CD4-positive, alpha-beta T cell (primary cell): ENCODE results near the gene SNX19. TPM values are rescaled to one million over a fixed set of nuclear protein-coding genes. Genes with fewer than 3 reads are reported as not detected.

Experiments used
- ATAC-seq: fragments of 200-7000 bp; cut with Tn5 transposase; one replicate; pipeline ENCODE4 v1.10.0; 2022; ENCODE audit warnings: mild to moderate bottlenecking; ENCODE audit not compliant: poor library complexity
- CTCF ChIA-PET: fragments of 350-600 bp; sonication (Branson Sonifier 250); formaldehyde crosslinking; loops from one replicate; lab custom pipeline; 2021; ENCODE audit warnings: antibody characterized with exemption, inconsistent platforms; lab: Charles Lee
- POLR2A ChIA-PET: fragments of 350-600 bp; sonication (Branson Sonifier 250); formaldehyde crosslinking; loops from one replicate; lab custom pipeline; 2021; ENCODE audit warnings: antibody characterized with exemption, inconsistent platforms; lab: Charles Lee
- DNase-seq, 14 experiments: peaks; one replicate each; pipeline ENCODE4 v3.0.0-alpha.2; 2013 to 2020; ENCODE audit warnings: mixed read lengths in 2 of 14
- H3K27ac ChIP-seq, 2 donors: one replicate each; pipeline versions ENCODE4 v1.5.1 to v1.7.0; 2013; ENCODE audit warnings: low read length in 2 of 2, low read depth in 1 of 2, mild to moderate bottlenecking in 1 of 2
- H3K27me3 ChIP-seq, 2 experiments: 1 replicate in 1 of 2; 2 replicates in 1 of 2; pipeline versions ENCODE4 v1.6.1 to v1.7.0; 2013; ENCODE audit warnings: low read length in 2 of 2, control low read depth in 1 of 2, mild to moderate bottlenecking in 1 of 2, moderate library complexity in 1 of 2; ENCODE audit not compliant: insufficient read depth in 2 of 2, control insufficient read depth in 1 of 2
- H3K36me3 ChIP-seq: one replicate; pipeline ENCODE4 v1.6.1; 2013; ENCODE audit warnings: low read length, control low read depth; ENCODE audit not compliant: insufficient read depth
- H3K4me1 ChIP-seq: one replicate; pipeline ENCODE4 v1.6.1; 2013; ENCODE audit warnings: low read length, control low read depth; ENCODE audit not compliant: insufficient read depth
- H3K4me3 ChIP-seq: one replicate; pipeline ENCODE4 v1.5.1; 2013; ENCODE audit warnings: mild to moderate bottlenecking, low read length, moderate library complexity
- H3K9me3 ChIP-seq, 2 experiments: 1 replicate in 1 of 2; 2 replicates in 1 of 2; pipeline versions ENCODE4 v1.6.1 to v1.7.0; 2013; ENCODE audit warnings: low read length in 2 of 2, mild to moderate bottlenecking in 2 of 2, control low read depth in 1 of 2, moderate library complexity in 1 of 2; ENCODE audit not compliant: control insufficient read depth in 1 of 2, insufficient read depth in 1 of 2
- H3K27ac Mint-ChIP-seq: one replicate; pipeline ENCODE4 v1.8.0; 2020; ENCODE audit warnings: mixed read lengths
- H3K27me3 Mint-ChIP-seq: one replicate; pipeline ENCODE4 v1.8.0; 2021; ENCODE audit warnings: mixed read lengths
- H3K36me3 Mint-ChIP-seq: one replicate; pipeline ENCODE4 v1.8.0; 2021; ENCODE audit warnings: low read depth, mixed read lengths
- H3K4me1 Mint-ChIP-seq: one replicate; pipeline ENCODE4 v1.8.0; 2021; ENCODE audit warnings: low read depth, mixed read lengths
- H3K4me3 Mint-ChIP-seq: one replicate; pipeline ENCODE4 v1.8.0; 2020; ENCODE audit warnings: mild to moderate bottlenecking, mixed read lengths
- H3K9me3 Mint-ChIP-seq: one replicate; pipeline ENCODE4 v1.8.0; 2020; ENCODE audit warnings: mixed read lengths
- intact Hi-C, 2 experiments: fragments of 100-400 bp; cut with DNase I in 1 of 2; cut with micrococcal nuclease in 1 of 2; formaldehyde crosslinking; loops; one replicate each; pipeline versions ENCODE4 v1.15.1 to v1.9.0; 2023 to 2025; cut with DNase I, micrococcal nuclease
- total RNA-seq, 174 experiments: library from RNA in 2 of 174; stranded (reverse) in 2 of 174; gene quantifications; one replicate each; pipeline ENCODE4 v1.2.3 and lab custom pipeline; 2021 to 2026
- TF ChIP-seq, protein P1 (sequence below): fragments of 200-600 bp; IDR thresholded peaks from one replicate; pipeline ENCODE4 v1.8.0; 2022; ENCODE audit warnings: antibody characterized with exemption, mild to moderate bottlenecking

SNX19 gene
- total RNA-seq, 2 experiments from 2014 or later = 41.2 to 43.8 TPM

DNA sequence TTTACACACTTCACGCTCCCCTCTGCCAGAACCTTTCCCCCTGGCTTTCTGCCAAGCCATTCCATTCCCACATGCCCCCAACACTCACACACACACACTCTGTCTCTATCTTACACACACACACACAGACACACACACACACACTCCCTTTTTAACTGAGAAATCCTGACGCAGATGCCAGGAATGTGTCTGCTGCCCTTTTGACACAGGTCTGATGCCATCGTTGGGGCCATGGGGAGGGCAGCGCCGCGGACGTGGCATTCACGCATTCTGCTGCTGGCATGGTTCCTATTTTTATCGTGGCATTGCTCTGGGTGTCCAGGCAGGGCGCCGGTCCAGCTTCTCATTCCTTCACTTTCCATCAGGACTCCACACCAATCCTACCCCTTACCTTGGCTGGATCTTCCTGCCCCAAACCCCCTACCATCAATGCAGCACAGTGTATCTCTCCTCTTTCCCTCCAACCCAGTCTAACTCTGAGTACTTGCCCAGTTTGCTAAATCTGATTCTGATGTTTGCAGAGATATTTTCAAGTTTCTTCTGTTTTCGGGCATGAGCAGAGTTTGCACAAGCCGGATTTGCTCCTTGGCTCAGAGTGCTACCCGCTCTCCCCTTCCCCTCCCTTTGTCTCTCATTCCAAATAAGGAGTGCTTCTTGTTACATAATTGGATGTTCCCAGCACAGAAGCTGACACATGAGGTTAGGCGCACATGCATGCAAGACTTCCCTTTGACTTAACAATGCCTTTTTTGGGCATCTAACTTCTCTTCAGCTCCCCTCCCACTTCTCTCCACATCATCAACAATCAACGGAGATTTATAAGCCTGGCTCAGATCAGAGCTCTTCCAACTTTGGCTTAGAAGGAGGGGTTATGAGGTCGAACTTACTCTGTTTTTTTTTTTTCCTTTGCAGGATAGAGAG is 18.8 kb downstream of the SNX19 start:
- Histone ChIP-seq H3K27me3 (no peaks in the 10 kb centered on the region), H3K9me3 (no peaks in the 10 kb centered on the region), H3K4me3 (no peak overlapping the region), H3K4me1 (no peaks in the 10 kb centered on the region), H3K36me3 (peaks cover 97% of the 10 kb centered on the region), H3K27ac (no peak overlapping the region)
- ChIA-PET POLR2A (no interaction called here), CTCF (interaction anchor here (1.1 kb wide), 1 partner anchor 19 kb away, joined by 4 read pairs; the partner anchor contains the start of gene SNX19)
- TF ChIP-seq, protein P1, sequence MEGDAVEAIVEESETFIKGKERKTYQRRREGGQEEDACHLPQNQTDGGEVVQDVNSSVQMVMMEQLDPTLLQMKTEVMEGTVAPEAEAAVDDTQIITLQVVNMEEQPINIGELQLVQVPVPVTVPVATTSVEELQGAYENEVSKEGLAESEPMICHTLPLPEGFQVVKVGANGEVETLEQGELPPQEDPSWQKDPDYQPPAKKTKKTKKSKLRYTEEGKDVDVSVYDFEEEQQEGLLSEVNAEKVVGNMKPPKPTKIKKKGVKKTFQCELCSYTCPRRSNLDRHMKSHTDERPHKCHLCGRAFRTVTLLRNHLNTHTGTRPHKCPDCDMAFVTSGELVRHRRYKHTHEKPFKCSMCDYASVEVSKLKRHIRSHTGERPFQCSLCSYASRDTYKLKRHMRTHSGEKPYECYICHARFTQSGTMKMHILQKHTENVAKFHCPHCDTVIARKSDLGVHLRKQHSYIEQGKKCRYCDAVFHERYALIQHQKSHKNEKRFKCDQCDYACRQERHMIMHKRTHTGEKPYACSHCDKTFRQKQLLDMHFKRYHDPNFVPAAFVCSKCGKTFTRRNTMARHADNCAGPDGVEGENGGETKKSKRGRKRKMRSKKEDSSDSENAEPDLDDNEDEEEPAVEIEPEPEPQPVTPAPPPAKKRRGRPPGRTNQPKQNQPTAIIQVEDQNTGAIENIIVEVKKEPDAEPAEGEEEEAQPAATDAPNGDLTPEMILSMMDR = no peak
- Mint-ChIP-seq H3K4me3 (no peak overlapping the region), H3K4me1 (peaks cover 8% of the 10 kb centered on the region), H3K27me3 (no peaks in the 10 kb centered on the region), H3K9me3 (no peaks in the 10 kb centered on the region), H3K27ac (no peak overlapping the region), H3K36me3 (peaks cover 100% of the 10 kb centered on the region)
- intact Hi-C loops = loop anchor here in 1 of 2 experiments (10.0 kb wide), 1 partner anchor 463 kb away; no protein-coding TSS in a partner anchor
- ATAC-seq = no peak
- no peak for DNase-seq

DNA sequence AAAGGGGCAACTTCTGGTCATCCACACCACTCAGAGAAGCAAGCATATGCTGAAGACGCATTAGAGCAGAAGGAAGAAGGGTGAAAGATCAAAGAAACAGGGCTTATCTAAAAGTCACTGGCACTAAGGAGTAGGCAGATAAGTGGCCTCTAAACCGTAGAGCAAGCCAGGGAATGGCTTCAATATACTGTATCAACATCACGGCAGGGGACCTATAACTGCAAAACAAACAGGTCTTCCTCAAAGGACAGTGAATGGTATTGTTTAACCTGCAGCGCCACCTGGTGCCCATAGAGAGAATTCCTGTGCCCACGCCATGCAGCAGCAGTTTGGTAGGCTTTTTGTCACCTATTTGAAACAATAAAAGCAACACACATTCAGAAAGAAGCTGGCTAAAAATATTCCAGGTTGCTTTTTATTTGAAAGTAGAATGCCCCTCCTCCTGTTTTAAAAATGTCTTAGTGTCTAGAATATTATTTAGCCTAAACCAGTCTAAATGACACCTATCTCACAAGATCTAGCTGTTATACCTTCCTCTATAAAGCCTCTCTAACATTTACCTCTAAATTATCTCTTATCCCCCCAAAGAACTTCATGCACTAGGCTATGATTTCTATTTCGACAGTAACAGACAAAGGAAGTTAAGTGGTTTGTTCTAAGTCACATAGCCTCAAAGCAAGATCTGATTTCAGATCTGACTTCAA is 21.8 kb downstream of the SNX19 start:
- H3K4me3 Mint-ChIP-seq = no peak overlapping the region
- intact Hi-C loops = loop anchor here (1.0 to 10.0 kb wide), 3 partner anchors 23 to 460 kb away; no protein-coding TSS in a partner anchor
- TF ChIP-seq, protein P1 = peak; percentile 93
- Histone ChIP-seq H3K36me3 (peaks cover 89% of the 10 kb centered on the region), H3K9me3 (no peaks in the 10 kb centered on the region), H3K4me1 (no peaks in the 10 kb centered on the region), H3K27me3 (no peaks in the 10 kb centered on the region), H3K27ac (no peak overlapping the region), H3K4me3 (no peak overlapping the region)
- DNase-seq = peak; percentile 29 to 82 (median 58)
- CTCF ChIA-PET = interaction anchor here (0.8 to 2.2 kb wide), 12 partner anchors 8 to 682 kb away, joined by 3 to 11 read pairs (median 5); partner anchors contain the start of gene SNX19
- peaks cover 77% of the 10 kb centered on the region for H3K36me3 Mint-ChIP-seq
- H3K27me3 Mint-ChIP-seq = no peaks in the 10 kb centered on the region
- no peaks in the 10 kb centered on the region for H3K9me3 Mint-ChIP-seq
- POLR2A ChIA-PET = no interaction called here
- peaks cover 8% of the 10 kb centered on the region for H3K4me1 Mint-ChIP-seq
- ATAC-seq = peak; percentile 95
- peak overlapping the region; percentile 24 for H3K27ac Mint-ChIP-seq

DNA sequence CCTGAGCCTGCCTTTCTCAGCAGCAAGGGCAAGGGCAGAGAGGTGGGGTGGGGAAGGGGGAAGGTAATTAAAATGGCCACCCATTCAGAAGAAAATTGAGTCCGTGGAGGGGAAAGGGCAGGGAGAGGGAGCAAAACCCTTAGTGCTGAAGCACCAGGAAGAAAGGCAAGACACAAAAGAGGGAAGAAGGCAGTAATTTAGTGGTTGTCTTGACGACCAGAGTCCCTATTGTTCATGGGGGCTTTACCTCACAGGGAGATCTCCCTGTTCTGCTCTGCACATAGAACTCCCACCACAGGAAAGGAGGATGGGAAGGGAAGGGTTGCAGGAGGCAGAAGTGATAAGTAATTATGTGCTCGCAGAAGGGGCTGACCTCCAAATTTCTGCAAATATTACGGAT is 23.4 kb downstream of the SNX19 start:
- peaks cover 61% of the 10 kb centered on the region for H3K36me3 Mint-ChIP-seq
- POLR2A ChIA-PET = no interaction called here
- H3K9me3 Mint-ChIP-seq = no peaks in the 10 kb centered on the region
- CTCF ChIA-PET = interaction anchor here (2.2 kb wide), 1 partner anchor 31 kb away, joined by 9 read pairs; no protein-coding TSS in a partner anchor
- Histone ChIP-seq H3K4me3 (no peak overlapping the region), H3K36me3 (peaks cover 77% of the 10 kb centered on the region), H3K27me3 (no peaks in the 10 kb centered on the region), H3K4me1 (no peaks in the 10 kb centered on the region), H3K9me3 (no peaks in the 10 kb centered on the region), H3K27ac (no peak overlapping the region)
- TF ChIP-seq, protein P1 = no peak
- intact Hi-C loops = loop anchor here in 1 of 2 experiments (10.0 kb wide), 1 partner anchor 458 kb away; no protein-coding TSS in a partner anchor
- H3K4me3 Mint-ChIP-seq = no peak overlapping the region
- DNase-seq = no peak
- H3K4me1 Mint-ChIP-seq = peaks cover 8% of the 10 kb centered on the region
- H3K27ac Mint-ChIP-seq = no peak overlapping the region
- ATAC-seq = no peak
- H3K27me3 Mint-ChIP-seq = no peaks in the 10 kb centered on the region
